ENCODE data around the gene AUH.

The AUH gene

GRCh38 chr9:91178281-91179236, 183.2 kb downstream of the AUH start:
- no peak for DNase-seq (ENCODE audit: low read depth in 1 of 2, low spot score in 1 of 2)
- no peak for TF ChIP-seq JUND (IDR thresholded peaks at IDR 0.05; ENCODE audit: low read depth)
- in situ Hi-C loops (cut with HindIII; ENCODE audit: low pct_unique_long_range_greater_than_20kb, low sequenced_read_pairs), result no loop called here

- no peak for TF ChIP-seq JUND (IDR thresholded peaks at IDR 0.05; ENCODE audit: low read depth)
- no peak for DNase-seq (ENCODE audit: low read depth in 1 of 2, low spot score in 1 of 2)
- in situ Hi-C loops (cut with HindIII; ENCODE audit: low pct_unique_long_range_greater_than_20kb, low sequenced_read_pairs), result no loop called here
Measured at GRCh38 chr9:91177661-91178280, 183.9 kb downstream of the AUH start.

GRCh38 chr9:91177081-91177480, 184.6 kb downstream of the AUH start:
- TF ChIP-seq JUND (IDR thresholded peaks at IDR 0.05; ENCODE audit: low read depth), result no peak
- in situ Hi-C loops (cut with HindIII; ENCODE audit: low pct_unique_long_range_greater_than_20kb, low sequenced_read_pairs), result no loop called here

GRCh38 chr9:91176426-91176825, 185.3 kb downstream of the AUH start:
- no peak for TF ChIP-seq JUND (IDR thresholded peaks at IDR 0.05; ENCODE audit: low read depth)
- in situ Hi-C loops (cut with HindIII; ENCODE audit: low pct_unique_long_range_greater_than_20kb, low sequenced_read_pairs), result no loop called here
- no peak for DNase-seq (ENCODE audit: low read depth in 1 of 2, low spot score in 1 of 2)

More at GRCh38 chr9:91177081-91177480, 184.6 kb downstream of the AUH start:
- no peak for DNase-seq (ENCODE audit: low read depth in 1 of 2, low spot score in 1 of 2)

GRCh38 chr9:91174772-91175171, 186.9 kb downstream of the AUH start:
- in situ Hi-C loops (cut with HindIII; ENCODE audit: low pct_unique_long_range_greater_than_20kb, low sequenced_read_pairs), result no loop called here
- TF ChIP-seq JUND (IDR thresholded peaks at IDR 0.05; ENCODE audit: low read depth), result no peak
- DNase-seq (ENCODE audit: low read depth in 1 of 2, low spot score in 1 of 2), result no peak

- no peak for TF ChIP-seq JUND (IDR thresholded peaks at IDR 0.05; ENCODE audit: low read depth)
- no peak for DNase-seq (ENCODE audit: low read depth in 1 of 2, low spot score in 1 of 2)
- in situ Hi-C loops (cut with HindIII; ENCODE audit: low pct_unique_long_range_greater_than_20kb, low sequenced_read_pairs), result no loop called here
Measured at GRCh38 chr9:91172329-91172728, 189.4 kb downstream of the AUH start.

- no peak for DNase-seq (ENCODE audit: low read depth in 1 of 2, low spot score in 1 of 2)
- no peak for TF ChIP-seq JUND (IDR thresholded peaks at IDR 0.05; ENCODE audit: low read depth)
- in situ Hi-C loops (cut with HindIII; ENCODE audit: low pct_unique_long_range_greater_than_20kb, low sequenced_read_pairs), result no loop called here
Measured at GRCh38 chr9:91170951-91171350, 190.8 kb downstream of the AUH start.

- no peak for DNase-seq (ENCODE audit: low read depth in 1 of 2, low spot score in 1 of 2)
- no peak for TF ChIP-seq JUND (IDR thresholded peaks at IDR 0.05; ENCODE audit: low read depth)
- in situ Hi-C loops (cut with HindIII; ENCODE audit: low pct_unique_long_range_greater_than_20kb, low sequenced_read_pairs), result no loop called here
Measured at GRCh38 chr9:91166796-91167366, 194.8 kb downstream of the AUH start.

GRCh38 chr9:91164724-91165520, 196.8 kb downstream of the AUH start:
- in situ Hi-C loops (cut with HindIII; ENCODE audit: low pct_unique_long_range_greater_than_20kb, low sequenced_read_pairs), result no loop called here
- no peak for DNase-seq (ENCODE audit: low read depth in 1 of 2, low spot score in 1 of 2)
- TF ChIP-seq JUND (IDR thresholded peaks at IDR 0.05; ENCODE audit: low read depth), result no peak
